HG02610 (cell line): ENCODE data around the gene F8.
"Not testable (repeated sequence)": the region's sequence is repeated elsewhere in the genome, so short reads cannot be mapped to it uniquely, and the experiment has no call there.

Experiments used
- ATAC-seq: cut with Tn5 transposase; IDR thresholded peaks from one replicate; pipeline ENCODE4 v1.9.1; 2021; ENCODE audit warnings: mild to moderate bottlenecking, moderate library complexity; ENCODE audit not compliant: unreplicated experiment

The F8 gene

GRCh38 chrX:154886069-154886788 lies 136.3 kb downstream of the F8 start, which contains the start of gene F8A1:
Gene F8A1 (plus strand): TSS chrX:154886355. CDS start chrX:154886375, 20 bp downstream.
- peak; percentile 69 for ATAC-seq

GRCh38 chrX:154885549-154885948 lies 137.0 kb downstream of the F8 start:
- not testable (repeated sequence) for ATAC-seq

GRCh38 chrX:154885057-154885456 lies 137.5 kb downstream of the F8 start:
- not testable (repeated sequence) for ATAC-seq

GRCh38 chrX:154884069-154884468 lies 138.5 kb downstream of the F8 start:
- ATAC-seq: not testable (repeated sequence)

- ATAC-seq: no peak
Measured at GRCh38 chrX:154873329-154873728, 149.2 kb downstream of the F8 start.

GRCh38 chrX:154868522-154868921 lies 154.0 kb downstream of the F8 start:
- ATAC-seq: not testable (repeated sequence)

- ATAC-seq: no peak
Measured at GRCh38 chrX:154855256-154855655, 167.3 kb downstream of the F8 start.

- ATAC-seq: no peak
Measured at GRCh38 chrX:154850957-154851611, 171.4 kb downstream of the F8 start.

GRCh38 chrX:154840856-154841255 lies 181.7 kb downstream of the F8 start:
- ATAC-seq: no peak

- ATAC-seq: no peak
Measured at GRCh38 chrX:154836163-154836562, 186.4 kb downstream of the F8 start.

- ATAC-seq: no peak
Measured at GRCh38 chrX:154834562-154834961, 188.0 kb downstream of the F8 start, which contains the start of gene SMIM9. Gene SMIM9 (minus strand): TSS chrX:154834662. CDS start chrX:154830856, 3,806 bp downstream.

GRCh38 chrX:154833746-154834274 lies 188.7 kb downstream of the F8 start:
- no peak for ATAC-seq

- no peak for ATAC-seq
Measured at GRCh38 chrX:154829926-154830442, 192.5 kb downstream of the F8 start.

- ATAC-seq: no peak
Measured at GRCh38 chrX:154829134-154829533, 193.4 kb downstream of the F8 start.

GRCh38 chrX:154828016-154828408 lies 194.5 kb downstream of the F8 start:
- no peak for ATAC-seq

- ATAC-seq: no peak
Measured at GRCh38 chrX:154827194-154828015, 195.1 kb downstream of the F8 start.

- not testable (repeated sequence) for ATAC-seq
Measured at GRCh38 chrX:154825586-154825985, 196.9 kb downstream of the F8 start.

- ATAC-seq: no peak
Measured at GRCh38 chrX:154824638-154825037, 197.9 kb downstream of the F8 start.

- no peak for ATAC-seq
Measured at GRCh38 chrX:154822029-154822428, 200.5 kb downstream of the F8 start.

GRCh38 chrX:154821523-154821922 lies 201.0 kb downstream of the F8 start:
- ATAC-seq: no peak
